GM23338 (cell line): Measurements from ENCODE around the gene NELL2. TPM values are rescaled to one million over a fixed set of nuclear protein-coding genes. Genes with fewer than 3 reads are reported as not detected.

ENCODE experiments used
- ATAC-seq: fragments of 200-7000 bp; cut with Tn5 transposase; 3 replicates; pipeline ENCODE4 v1.9.1; 2020
- DNase-seq: peaks from one replicate; pipeline ENCODE4 v3.0.0-alpha.2; 2015; ENCODE audit warnings: low spot score
- H2AFZ ChIP-seq: fragments of 200-600 bp; sonication (generic); 2 replicates; pipeline ENCODE4 v1.8.0; 2016; ENCODE audit warnings: antibody characterized with exemption, mild to moderate bottlenecking, moderate library complexity
- H3F3A ChIP-seq: fragments of 200-600 bp; sonication (generic); replicated peaks from 2 replicates; pipeline ENCODE4 v1.8.0; 2017; ENCODE audit warnings: antibody characterized with exemption, mixed run types, low read depth
- H3K27ac ChIP-seq: fragments of 200-600 bp; sonication (generic); 2 replicates; pipeline ENCODE4 v1.6.1; 2016; ENCODE audit warnings: low read depth
- H3K27me3 ChIP-seq: fragments of 200-600 bp; sonication (generic); 2 replicates; pipeline ENCODE4 v1.8.0; 2016; ENCODE audit warnings: mild to moderate bottlenecking, mixed run types, moderate library complexity; ENCODE audit not compliant: insufficient read depth
- H3K36me3 ChIP-seq: fragments of 200-600 bp; sonication (generic); 2 replicates; pipeline ENCODE4 v1.8.0; 2016; ENCODE audit warnings: mild to moderate bottlenecking; ENCODE audit not compliant: insufficient read depth
- H3K4me1 ChIP-seq: fragments of 200-600 bp; sonication (generic); 2 replicates; pipeline ENCODE4 v1.8.0; 2016; ENCODE audit warnings: mild to moderate bottlenecking, moderate library complexity; ENCODE audit not compliant: insufficient read depth
- H3K4me2 ChIP-seq: fragments of 200-600 bp; sonication (generic); 2 replicates; pipeline ENCODE4 v1.7.1; 2017; ENCODE audit warnings: mixed run types
- H3K4me3 ChIP-seq: fragments of 200-600 bp; sonication (generic); 2 replicates; pipeline ENCODE4 v1.6.1; 2016; ENCODE audit warnings: mixed run types
- H3K79me2 ChIP-seq: fragments of 200-600 bp; sonication (generic); replicated peaks from 2 replicates; pipeline ENCODE4 v1.8.0; 2017; ENCODE audit warnings: mild to moderate bottlenecking; ENCODE audit not compliant: insufficient read depth
- H3K9me2 ChIP-seq: fragments of 200-600 bp; sonication (generic); 2 replicates; pipeline ENCODE4 v1.8.0; 2017; ENCODE audit not compliant: insufficient read depth
- H4K20me1 ChIP-seq: fragments of 200-600 bp; sonication (generic); replicated peaks from 2 replicates; pipeline ENCODE4 v1.8.0; 2017; ENCODE audit warnings: mild to moderate bottlenecking; ENCODE audit not compliant: insufficient read depth
- H3K27ac Mint-ChIP-seq: 2 replicates; pipeline ENCODE4 v1.8.0; 2020; ENCODE audit warnings: inconsistent platforms, mild to moderate bottlenecking, moderate library complexity, mixed read lengths
- H3K27me3 Mint-ChIP-seq: 3 replicates; pipeline ENCODE4 v1.8.0; 2022; ENCODE audit warnings: low read depth, mild to moderate bottlenecking, moderate library complexity, mixed read lengths, inconsistent platforms; ENCODE audit not compliant: insufficient read depth, poor library complexity
- H3K36me3 Mint-ChIP-seq: 3 replicates; pipeline ENCODE4 v1.8.0; 2021; ENCODE audit warnings: low read depth, mild to moderate bottlenecking, inconsistent platforms, moderate library complexity, mixed read lengths
- H3K4me1 Mint-ChIP-seq: 3 replicates; pipeline ENCODE4 v1.8.0; 2020; ENCODE audit warnings: mild to moderate bottlenecking, inconsistent platforms, mixed read lengths
- H3K4me3 Mint-ChIP-seq: 3 replicates; pipeline ENCODE4 v1.8.0; 2021; ENCODE audit warnings: moderate library complexity, mild to moderate bottlenecking, inconsistent platforms, mixed read lengths
- H3K9me3 Mint-ChIP-seq: 3 replicates; pipeline ENCODE4 v1.8.0; 2020; ENCODE audit warnings: moderate library complexity, mild to moderate bottlenecking, inconsistent platforms, mixed read lengths
- CREB1 ChIP-seq: fragments of 250-450 bp; sonication (Bioruptor Pico); IDR thresholded peaks from 2 replicates; pipeline ENCODE4 v1.5.0; 2020; ENCODE audit warnings: low read depth, mild to moderate bottlenecking, moderate library complexity
- EZH2 ChIP-seq: fragments of 200-600 bp; sonication (generic); IDR thresholded peaks from one replicate; pipeline ENCODE4 v1.8.0; 2017; ENCODE audit warnings: antibody characterized with exemption, mild to moderate bottlenecking, low read depth; ENCODE audit not compliant: unreplicated experiment
- EZH2phosphoT487 ChIP-seq: fragments of 200-600 bp; sonication (generic); IDR thresholded peaks from one replicate; pipeline ENCODE4 v1.8.1; 2018; ENCODE audit warnings: antibody characterized with exemption; ENCODE audit not compliant: unreplicated experiment
- NANOG ChIP-seq: IDR thresholded peaks from 2 replicates; pipeline ENCODE4 v1.6.1; 2016; ENCODE audit warnings: antibody characterized with exemption, borderline replicate concordance
- ZNF114 ChIP-seq: fragments of 250-450 bp; sonication (Bioruptor Pico); IDR thresholded peaks from 2 replicates; pipeline ENCODE4 v1.5.0; 2020; ENCODE audit warnings: mild to moderate bottlenecking, moderate library complexity
- polyA plus RNA-seq: library from polyadenylated mRNA; unstranded; fragments of >200 nt; fragmentation: Nextera tagmentation; extraction: Ambion mirVana; gene quantifications from 2 replicates; pipeline ENCODE4 v1.2.1, GENCODE V29; 2016
- total RNA-seq: library from RNA; depleted of rRNA; stranded (reverse); fragments of >200 nt; shearing (Covaris generic); gene quantifications from 2 replicates; pipeline ENCODE4 v1.2.3, GENCODE V29; 2014
- TF ChIP-seq, protein P1 (sequence below): IDR thresholded peaks from 2 replicates; pipeline ENCODE4 v1.6.1; 2016; ENCODE audit warnings: antibody characterized with exemption
- TF ChIP-seq, protein P2 (sequence below): fragments of 250-450 bp; sonication (Bioruptor Pico); IDR thresholded peaks from 2 replicates; pipeline ENCODE4 v1.5.0; 2020; ENCODE audit warnings: mild to moderate bottlenecking, moderate library complexity
- TF ChIP-seq, protein P3 (sequence below): IDR thresholded peaks from one replicate; pipeline ENCODE4 v1.6.1; 2018; ENCODE audit warnings: antibody characterized with exemption; ENCODE audit not compliant: unreplicated experiment

NELL2 gene
- total and polyA plus RNA-seq, 2 experiments from 2014 or later, result 25.1 to 99.5 TPM

DNA sequence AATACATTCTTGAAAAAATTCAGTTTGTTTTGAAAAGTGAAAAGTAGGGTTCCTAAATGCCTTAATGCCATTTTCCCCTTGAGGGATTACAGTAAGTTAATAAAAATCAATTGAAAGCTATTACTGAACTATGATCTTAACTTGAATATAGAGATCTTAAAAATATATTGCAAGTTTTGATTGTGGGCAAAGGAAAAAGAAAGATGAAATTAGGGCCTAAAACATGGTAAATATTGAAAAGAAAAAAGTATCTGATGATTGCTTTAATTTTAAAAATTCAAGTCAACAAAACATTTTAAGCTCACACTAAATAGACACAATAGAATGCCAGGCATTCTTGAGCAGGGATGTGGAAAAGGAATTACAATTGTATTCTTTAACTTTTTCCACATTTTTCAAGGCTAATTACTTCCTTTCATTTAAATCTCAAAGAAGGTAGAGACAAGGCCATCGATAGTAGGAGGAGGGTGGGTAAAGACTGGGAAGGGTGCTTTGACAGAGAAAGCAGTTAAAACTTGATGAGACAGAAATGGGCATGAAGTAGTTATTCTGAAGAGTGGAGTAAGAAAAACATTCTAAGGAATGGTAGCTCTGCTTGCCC, 294.4 kb downstream of the NELL2 start:
- peak; percentile 89 for DNase-seq
- peak overlapping the region; percentile 23 for H3K4me2 ChIP-seq
- H3K27me3 Mint-ChIP-seq, result peaks cover 2% of the 10 kb centered on the region

More for the DNA sequence above, 294.4 kb downstream of the NELL2 start:
- Histone ChIP-seq H3K4me3 (peak overlapping the region; percentile 4; the same call in 1 of the 2 replicates), H3K27ac (peak overlapping the region; percentile 89), H2AFZ (no peak overlapping the region), H3K36me3 (no peaks in the 10 kb centered on the region), H3K9me2 (no peaks in the 10 kb centered on the region), H3K79me2 (no peaks in the 10 kb centered on the region), H3F3A (no peaks in the 10 kb centered on the region), H4K20me1 (no peaks in the 10 kb centered on the region), H3K4me1 (peaks cover 46% of the 10 kb centered on the region), H3K27me3 (no peaks in the 10 kb centered on the region)
- peaks cover 9% of the 10 kb centered on the region; the same call in 2 of the 3 replicates for H3K36me3 Mint-ChIP-seq
- ATAC-seq, result peak; percentile 92
- peaks cover 59% of the 10 kb centered on the region for H3K4me1 Mint-ChIP-seq
- H3K27ac Mint-ChIP-seq, result peak overlapping the region; percentile 67
- TF ChIP-seq EZH2 (no peak), CREB1 (CRISPR knock-in tag) (no peak), EZH2phosphoT487 (no peak), NANOG (peak; percentile 57; the same call in 1 of the 2 replicates), ZNF114 (CRISPR knock-in tag) (no peak)
- TF ChIP-seq, protein P1, sequence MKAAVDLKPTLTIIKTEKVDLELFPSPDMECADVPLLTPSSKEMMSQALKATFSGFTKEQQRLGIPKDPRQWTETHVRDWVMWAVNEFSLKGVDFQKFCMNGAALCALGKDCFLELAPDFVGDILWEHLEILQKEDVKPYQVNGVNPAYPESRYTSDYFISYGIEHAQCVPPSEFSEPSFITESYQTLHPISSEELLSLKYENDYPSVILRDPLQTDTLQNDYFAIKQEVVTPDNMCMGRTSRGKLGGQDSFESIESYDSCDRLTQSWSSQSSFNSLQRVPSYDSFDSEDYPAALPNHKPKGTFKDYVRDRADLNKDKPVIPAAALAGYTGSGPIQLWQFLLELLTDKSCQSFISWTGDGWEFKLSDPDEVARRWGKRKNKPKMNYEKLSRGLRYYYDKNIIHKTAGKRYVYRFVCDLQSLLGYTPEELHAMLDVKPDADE, result no peak
- TF ChIP-seq, protein P2, sequence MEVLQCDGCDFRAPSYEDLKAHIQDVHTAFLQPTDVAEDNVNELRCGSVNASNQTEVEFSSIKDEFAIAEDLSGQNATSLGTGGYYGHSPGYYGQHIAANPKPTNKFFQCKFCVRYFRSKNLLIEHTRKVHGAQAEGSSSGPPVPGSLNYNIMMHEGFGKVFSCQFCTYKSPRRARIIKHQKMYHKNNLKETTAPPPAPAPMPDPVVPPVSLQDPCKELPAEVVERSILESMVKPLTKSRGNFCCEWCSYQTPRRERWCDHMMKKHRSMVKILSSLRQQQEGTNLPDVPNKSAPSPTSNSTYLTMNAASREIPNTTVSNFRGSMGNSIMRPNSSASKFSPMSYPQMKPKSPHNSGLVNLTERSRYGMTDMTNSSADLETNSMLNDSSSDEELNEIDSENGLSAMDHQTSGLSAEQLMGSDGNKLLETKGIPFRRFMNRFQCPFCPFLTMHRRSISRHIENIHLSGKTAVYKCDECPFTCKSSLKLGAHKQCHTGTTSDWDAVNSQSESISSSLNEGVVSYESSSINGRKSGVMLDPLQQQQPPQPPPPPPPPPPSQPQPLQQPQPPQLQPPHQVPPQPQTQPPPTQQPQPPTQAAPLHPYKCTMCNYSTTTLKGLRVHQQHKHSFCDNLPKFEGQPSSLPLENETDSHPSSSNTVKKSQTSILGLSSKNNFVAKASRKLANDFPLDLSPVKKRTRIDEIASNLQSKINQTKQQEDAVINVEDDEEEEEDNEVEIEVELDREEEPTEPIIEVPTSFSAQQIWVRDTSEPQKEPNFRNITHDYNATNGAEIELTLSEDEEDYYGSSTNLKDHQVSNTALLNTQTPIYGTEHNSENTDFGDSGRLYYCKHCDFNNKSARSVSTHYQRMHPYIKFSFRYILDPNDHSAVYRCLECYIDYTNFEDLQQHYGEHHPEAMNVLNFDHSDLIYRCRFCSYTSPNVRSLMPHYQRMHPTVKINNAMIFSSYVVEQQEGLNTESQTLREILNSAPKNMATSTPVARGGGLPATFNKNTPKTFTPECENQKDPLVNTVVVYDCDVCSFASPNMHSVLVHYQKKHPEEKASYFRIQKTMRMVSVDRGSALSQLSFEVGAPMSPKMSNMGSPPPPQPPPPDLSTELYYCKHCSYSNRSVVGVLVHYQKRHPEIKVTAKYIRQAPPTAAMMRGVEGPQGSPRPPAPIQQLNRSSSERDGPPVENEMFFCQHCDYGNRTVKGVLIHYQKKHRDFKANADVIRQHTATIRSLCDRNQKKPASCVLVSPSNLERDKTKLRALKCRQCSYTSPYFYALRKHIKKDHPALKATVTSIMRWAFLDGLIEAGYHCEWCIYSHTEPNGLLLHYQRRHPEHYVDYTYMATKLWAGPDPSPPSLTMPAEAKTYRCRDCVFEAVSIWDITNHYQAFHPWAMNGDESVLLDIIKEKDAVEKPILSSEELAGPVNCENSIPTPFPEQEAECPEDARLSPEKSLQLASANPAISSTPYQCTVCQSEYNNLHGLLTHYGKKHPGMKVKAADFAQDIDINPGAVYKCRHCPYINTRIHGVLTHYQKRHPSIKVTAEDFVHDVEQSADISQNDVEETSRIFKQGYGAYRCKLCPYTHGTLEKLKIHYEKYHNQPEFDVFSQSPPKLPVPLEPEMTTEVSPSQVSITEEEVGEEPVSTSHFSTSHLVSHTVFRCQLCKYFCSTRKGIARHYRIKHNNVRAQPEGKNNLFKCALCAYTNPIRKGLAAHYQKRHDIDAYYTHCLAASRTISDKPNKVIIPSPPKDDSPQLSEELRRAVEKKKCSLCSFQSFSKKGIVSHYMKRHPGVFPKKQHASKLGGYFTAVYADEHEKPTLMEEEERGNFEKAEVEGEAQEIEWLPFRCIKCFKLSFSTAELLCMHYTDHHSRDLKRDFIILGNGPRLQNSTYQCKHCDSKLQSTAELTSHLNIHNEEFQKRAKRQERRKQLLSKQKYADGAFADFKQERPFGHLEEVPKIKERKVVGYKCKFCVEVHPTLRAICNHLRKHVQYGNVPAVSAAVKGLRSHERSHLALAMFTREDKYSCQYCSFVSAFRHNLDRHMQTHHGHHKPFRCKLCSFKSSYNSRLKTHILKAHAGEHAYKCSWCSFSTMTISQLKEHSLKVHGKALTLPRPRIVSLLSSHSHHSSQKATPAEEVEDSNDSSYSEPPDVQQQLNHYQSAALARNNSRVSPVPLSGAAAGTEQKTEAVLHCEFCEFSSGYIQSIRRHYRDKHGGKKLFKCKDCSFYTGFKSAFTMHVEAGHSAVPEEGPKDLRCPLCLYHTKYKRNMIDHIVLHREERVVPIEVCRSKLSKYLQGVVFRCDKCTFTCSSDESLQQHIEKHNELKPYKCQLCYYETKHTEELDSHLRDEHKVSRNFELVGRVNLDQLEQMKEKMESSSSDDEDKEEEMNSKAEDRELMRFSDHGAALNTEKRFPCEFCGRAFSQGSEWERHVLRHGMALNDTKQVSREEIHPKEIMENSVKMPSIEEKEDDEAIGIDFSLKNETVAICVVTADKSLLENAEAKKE (CRISPR knock-in tag), result no peak
- TF ChIP-seq, protein P3, sequence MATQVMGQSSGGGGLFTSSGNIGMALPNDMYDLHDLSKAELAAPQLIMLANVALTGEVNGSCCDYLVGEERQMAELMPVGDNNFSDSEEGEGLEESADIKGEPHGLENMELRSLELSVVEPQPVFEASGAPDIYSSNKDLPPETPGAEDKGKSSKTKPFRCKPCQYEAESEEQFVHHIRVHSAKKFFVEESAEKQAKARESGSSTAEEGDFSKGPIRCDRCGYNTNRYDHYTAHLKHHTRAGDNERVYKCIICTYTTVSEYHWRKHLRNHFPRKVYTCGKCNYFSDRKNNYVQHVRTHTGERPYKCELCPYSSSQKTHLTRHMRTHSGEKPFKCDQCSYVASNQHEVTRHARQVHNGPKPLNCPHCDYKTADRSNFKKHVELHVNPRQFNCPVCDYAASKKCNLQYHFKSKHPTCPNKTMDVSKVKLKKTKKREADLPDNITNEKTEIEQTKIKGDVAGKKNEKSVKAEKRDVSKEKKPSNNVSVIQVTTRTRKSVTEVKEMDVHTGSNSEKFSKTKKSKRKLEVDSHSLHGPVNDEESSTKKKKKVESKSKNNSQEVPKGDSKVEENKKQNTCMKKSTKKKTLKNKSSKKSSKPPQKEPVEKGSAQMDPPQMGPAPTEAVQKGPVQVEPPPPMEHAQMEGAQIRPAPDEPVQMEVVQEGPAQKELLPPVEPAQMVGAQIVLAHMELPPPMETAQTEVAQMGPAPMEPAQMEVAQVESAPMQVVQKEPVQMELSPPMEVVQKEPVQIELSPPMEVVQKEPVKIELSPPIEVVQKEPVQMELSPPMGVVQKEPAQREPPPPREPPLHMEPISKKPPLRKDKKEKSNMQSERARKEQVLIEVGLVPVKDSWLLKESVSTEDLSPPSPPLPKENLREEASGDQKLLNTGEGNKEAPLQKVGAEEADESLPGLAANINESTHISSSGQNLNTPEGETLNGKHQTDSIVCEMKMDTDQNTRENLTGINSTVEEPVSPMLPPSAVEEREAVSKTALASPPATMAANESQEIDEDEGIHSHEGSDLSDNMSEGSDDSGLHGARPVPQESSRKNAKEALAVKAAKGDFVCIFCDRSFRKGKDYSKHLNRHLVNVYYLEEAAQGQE, result no peak
- H3K4me3 Mint-ChIP-seq, result peak overlapping the region; percentile 35
- H3K9me3 Mint-ChIP-seq, result peaks cover 5% of the 10 kb centered on the region; the same call in 2 of the 3 replicates
